ENCODE measurements around the gene WNT5B.

DNA sequence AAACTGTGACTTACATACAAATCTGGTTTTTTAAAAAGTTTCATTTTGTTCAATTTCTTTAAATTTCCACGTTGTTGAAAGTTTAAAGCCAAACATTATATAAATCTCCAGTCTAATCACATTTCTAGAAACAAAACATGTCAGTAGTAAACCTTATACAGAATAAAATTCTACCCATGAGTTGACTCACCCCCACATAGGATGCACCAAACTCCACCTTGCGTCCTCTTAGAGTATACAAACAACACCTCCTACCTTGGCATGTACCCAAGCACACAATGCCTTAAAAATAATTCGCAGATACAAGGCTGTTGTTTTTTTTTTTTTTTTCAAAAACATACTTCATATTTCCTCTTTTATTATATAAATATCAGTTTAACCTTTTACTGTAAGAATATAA is 38.0 kb upstream of the WNT5B start:
- TF ChIP-seq, protein P1, sequence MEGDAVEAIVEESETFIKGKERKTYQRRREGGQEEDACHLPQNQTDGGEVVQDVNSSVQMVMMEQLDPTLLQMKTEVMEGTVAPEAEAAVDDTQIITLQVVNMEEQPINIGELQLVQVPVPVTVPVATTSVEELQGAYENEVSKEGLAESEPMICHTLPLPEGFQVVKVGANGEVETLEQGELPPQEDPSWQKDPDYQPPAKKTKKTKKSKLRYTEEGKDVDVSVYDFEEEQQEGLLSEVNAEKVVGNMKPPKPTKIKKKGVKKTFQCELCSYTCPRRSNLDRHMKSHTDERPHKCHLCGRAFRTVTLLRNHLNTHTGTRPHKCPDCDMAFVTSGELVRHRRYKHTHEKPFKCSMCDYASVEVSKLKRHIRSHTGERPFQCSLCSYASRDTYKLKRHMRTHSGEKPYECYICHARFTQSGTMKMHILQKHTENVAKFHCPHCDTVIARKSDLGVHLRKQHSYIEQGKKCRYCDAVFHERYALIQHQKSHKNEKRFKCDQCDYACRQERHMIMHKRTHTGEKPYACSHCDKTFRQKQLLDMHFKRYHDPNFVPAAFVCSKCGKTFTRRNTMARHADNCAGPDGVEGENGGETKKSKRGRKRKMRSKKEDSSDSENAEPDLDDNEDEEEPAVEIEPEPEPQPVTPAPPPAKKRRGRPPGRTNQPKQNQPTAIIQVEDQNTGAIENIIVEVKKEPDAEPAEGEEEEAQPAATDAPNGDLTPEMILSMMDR (IDR thresholded peaks at IDR 0.05; ENCODE audit: low read depth, low read length, missing input control) = no peak
- TF ChIP-seq, protein P2, sequence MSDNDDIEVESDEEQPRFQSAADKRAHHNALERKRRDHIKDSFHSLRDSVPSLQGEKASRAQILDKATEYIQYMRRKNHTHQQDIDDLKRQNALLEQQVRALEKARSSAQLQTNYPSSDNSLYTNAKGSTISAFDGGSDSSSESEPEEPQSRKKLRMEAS (IDR thresholded peaks at IDR 0.05) = no peak
- TF ChIP-seq YY1 (IDR thresholded peaks at IDR 0.05) = no peak
- no peak for TF ChIP-seq SP1 (IDR thresholded peaks at IDR 0.05)
- TF ChIP-seq RAD21 (IDR thresholded peaks at IDR 0.05) = no peak
- no peak for TF ChIP-seq TAF1 (conservative IDR thresholded peaks at IDR 0.05)
- TF ChIP-seq, protein P3, sequence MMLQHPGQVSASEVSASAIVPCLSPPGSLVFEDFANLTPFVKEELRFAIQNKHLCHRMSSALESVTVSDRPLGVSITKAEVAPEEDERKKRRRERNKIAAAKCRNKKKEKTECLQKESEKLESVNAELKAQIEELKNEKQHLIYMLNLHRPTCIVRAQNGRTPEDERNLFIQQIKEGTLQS (IDR thresholded peaks at IDR 0.05) = no peak
- no peak for TF ChIP-seq JUND (IDR thresholded peaks at IDR 0.05)
- no peak for TF ChIP-seq RXRA (IDR thresholded peaks at IDR 0.05)
- no peak for TF ChIP-seq FOXA1 (IDR thresholded peaks at IDR 0.05)
